GM19239 (cell line): ENCODE results near the gene CACNA1I.

Experiments used
- DNase-seq: peaks from one replicate; pipeline ENCODE4 v3.0.0; 2011; ENCODE audit warnings: low spot score; ENCODE audit not compliant: insufficient read length
- FAIRE-seq: peaks from 2 replicates; lab custom pipeline; 2011; peaks lifted over from hg19 to GRCh38; lab: Jason Lieb, UNC

CACNA1I gene

DNA sequence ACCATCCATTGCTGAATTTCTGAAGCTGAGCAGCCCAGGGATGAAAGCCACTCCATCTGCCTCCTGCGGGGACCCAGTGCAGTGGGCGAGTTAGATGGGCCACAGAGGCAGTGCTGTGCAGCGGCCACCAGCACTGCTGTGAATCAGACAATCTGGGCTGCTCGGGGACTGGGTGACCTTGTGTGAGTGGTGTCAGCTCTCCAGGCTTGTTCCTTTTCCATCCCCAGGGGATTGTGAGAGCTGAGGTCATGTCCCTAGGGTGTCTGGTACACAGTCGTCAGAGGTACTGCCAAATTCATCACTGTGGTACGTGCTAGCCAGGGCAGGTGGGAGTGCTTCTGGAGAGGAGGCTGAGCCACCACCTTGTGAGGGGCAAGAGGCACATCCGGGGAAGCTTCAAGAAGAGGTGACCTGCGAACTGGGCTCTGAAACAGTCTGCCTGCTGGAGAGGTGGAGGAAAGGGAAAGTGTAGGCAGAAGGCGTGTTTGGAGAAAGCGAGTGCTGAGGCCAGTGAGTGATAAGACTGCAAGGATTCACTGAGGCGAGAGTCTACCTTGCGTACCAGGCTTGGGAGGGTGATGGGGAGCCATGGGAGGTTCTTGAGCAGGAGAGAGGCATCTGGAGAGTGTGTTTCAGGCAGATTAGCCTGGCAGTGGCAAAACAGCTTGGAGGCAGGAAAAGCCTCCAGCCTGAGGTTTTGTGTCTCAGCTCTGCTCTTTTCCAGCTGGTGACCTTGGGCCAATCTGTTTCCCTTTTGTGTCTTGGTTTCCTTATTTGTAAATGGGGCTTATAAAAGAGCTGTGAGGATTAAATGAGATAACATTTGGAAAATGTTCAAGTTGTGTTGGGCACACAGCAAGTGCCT lies 22.7 kb downstream of the CACNA1I start:
- DNase-seq (no peak), FAIRE-seq (no peak)

DNA sequence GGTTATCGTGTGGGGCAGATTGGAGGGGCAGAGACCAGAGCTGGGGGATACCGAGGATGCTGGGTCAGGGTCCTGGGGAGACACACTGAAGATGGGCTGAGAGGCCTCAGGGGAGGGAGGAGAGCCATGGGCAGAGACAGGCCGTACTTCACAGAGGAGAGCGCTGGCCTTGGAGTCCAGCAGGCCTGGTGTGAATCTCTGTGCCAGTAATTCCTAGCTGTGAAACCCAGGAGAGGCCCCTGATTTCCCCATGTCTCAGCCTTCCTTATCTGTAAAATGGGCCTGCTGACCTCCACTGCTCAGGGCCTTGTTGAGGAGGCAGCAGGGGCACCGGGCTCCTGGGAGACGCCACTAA lies 23.4 kb downstream of the CACNA1I start:
- FAIRE-seq (no peak), DNase-seq (no peak)

DNA sequence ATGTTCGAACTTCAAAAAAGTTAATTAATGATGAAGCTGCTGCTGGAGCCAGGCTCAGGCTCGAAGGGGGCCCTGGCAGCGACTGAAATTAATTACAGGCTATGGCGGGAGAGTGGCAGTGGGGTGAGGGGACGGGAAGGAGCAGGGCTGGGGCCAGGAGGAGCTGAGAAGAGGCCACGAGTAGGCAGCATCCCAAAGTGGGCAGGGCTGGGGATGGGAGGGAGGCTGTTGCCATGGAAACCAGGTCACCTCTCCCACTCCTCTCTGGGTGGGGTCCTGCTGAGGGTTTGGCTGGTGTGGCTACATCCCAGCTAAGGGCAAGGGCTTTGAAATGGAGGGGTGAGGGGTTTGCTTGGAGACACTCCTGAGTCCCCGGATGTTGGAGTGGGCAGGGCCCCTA lies 23.9 kb downstream of the CACNA1I start:
- DNase-seq: no peak
- FAIRE-seq: no peak

DNA sequence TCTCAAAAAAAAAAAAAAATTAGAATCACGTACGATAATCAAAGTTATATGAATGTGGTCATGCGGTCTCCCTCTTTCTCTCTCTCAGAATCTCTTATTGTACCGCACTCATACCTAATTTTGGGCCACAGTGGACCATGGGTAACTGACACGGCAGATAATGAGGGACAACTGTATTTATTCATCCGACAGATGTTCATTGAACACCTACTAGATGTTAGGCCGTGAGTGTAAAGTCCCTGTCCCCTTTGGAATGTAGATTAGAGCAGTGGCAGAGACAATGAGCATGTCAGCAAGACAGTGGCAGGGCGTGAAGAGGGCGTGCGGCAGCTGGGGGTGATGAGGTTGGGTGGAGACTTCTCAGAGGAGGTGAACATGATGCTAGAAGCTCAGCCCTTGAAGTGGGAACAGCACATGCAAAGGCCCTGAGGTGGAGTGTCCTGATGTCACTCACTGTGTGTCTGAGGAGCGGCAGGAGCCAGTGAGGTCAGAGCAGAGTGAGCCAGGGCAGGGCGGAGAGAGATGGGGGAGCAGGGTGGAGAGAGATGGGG lies 25.1 kb downstream of the CACNA1I start:
- DNase-seq: no peak
- FAIRE-seq: no peak

DNA sequence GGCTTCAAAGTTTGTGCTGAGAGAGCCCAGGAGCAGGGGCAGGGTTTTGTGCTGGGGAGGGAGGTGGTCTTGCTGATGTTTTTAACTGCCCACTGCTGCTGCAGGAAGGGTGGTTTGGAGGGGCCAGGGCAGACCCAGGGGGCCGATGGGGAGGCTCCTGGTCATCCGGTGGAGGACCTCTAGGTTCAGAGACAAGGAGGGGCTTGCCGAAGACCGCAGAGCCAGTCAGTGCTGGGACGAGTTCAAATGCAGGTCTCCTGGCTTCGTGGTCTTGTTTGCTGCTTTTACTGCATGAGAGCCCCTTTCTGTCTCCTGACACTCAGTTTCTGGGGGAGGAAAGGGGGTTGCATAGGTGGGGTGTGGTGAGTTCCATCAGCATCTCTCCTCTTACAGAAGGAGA lies 26.0 kb downstream of the CACNA1I start:
- DNase-seq (no peak), FAIRE-seq (no peak)

DNA sequence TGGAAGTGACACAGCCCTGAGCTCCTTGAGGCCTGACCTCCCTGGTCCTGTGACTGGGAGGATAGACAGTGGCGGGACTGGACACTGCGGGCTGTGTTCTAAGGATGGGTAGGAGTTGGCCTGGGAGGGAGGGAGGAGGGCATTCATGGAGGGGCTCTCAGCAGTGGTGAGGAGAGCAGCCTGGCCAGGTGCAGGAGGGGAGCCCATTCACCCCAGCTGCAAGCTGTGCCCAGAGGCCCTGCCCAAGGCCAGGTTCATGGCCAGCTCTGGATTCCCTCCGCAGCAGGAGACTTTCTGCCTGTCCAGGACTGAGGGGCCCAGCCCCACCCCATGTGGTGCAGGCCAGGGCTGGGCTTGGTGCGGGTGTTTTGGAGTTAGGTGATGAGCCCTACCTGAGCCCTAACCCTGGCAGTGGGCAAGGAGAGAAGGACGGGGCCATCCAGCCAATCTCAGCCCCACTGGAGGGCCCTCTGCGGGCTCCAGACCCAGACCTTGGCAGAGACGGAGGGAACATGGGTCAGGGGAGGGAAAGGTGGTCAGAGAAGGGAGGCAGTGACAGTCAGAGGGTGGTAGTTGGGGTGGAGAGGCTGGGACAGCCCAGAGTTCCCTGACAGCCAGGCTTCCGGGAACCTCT lies 26.8 kb downstream of the CACNA1I start:
- no peak for DNase-seq
- no peak for FAIRE-seq

DNA sequence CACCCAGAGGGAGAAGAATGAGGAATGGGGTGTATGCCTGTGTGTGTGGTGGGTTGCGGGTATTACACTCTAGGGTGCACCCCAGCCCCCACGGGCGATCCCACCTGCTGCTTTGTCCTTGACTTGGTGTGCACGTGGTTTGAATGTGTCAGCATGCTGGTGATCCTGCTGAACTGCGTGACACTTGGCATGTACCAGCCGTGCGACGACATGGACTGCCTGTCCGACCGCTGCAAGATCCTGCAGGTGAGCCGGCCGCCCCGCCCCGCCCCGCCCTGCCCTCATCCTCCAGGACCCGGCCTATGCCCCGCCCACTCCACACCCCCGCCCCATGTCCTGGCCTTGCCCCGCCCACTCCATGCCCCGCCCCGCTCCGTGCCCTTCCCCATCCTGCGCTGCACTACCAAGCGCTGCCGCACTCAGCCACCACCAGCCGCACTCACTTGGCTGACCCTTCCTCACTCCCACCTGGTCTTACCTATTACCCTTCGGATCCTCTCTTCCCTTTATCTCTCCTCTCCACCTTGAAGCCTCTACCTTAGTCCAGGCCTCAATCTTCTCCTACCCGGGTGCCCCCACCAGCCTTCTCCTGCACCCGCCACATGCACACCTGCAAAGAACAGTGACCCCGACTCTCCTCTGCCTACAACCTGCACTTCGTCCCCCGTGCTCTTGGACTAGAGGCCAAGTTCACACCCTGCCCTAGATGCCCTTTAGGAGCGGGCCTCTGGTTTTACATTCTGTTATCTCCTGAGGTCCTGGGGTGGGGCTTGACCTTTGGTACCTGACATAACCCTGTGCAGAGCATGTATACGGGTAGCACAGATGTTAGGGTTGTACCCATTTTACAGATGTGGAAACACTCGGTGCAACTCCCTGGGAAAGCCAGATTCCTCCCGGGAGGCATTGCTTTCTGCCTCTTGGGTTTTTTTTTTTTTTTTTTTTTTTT lies 27.7 kb downstream of the CACNA1I start:
- no peak for FAIRE-seq
- DNase-seq: peak; percentile 39

DNA sequence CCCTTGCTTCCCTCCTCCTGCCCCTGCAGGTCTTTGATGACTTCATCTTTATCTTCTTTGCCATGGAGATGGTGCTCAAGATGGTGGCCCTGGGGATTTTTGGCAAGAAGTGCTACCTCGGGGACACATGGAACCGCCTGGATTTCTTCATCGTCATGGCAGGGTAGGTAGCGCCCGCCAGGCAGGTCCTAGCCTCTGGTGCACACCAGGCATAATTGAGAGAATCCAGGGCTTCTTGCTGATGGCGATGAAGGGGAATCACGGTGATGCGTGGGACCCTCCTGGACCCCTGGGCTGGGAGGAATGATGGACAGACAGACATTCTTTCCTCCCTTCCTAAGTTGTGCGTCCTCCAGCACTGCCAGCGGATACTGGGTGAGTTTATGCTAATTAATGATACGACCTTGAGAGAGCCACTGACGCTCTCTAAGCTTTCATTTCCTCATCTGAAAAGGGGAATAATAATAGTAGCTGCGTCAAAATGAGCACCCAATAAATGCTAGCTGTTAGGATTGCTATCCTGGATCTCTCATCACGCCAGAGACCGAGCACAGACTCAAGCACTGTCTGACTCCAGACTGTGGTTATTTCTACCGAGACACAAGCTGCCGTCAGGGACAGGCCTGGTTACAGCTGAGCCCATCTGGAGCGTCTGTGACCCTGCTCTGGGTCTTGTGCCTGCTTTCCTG lies 30.1 kb downstream of the CACNA1I start:
- DNase-seq (no peak), FAIRE-seq (no peak)

DNA sequence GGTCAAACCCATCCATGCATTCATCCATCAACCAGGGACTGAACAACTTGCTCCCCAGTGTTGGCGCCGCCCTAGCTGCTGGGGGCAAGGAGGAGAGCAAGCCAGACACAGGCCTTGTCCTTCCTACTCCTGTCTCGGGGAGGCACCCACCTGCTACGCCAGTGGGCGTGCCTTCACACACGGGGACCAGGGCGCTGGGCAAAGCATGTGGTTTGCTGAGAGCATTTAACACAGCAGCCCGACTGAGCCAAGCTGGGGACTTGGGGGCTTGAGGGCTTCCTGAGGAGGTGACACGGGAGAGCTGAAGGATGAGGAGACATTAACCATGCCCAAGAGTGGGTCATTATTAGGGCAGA lies 30.6 kb downstream of the CACNA1I start:
- DNase-seq (no peak), FAIRE-seq (no peak)

DNA sequence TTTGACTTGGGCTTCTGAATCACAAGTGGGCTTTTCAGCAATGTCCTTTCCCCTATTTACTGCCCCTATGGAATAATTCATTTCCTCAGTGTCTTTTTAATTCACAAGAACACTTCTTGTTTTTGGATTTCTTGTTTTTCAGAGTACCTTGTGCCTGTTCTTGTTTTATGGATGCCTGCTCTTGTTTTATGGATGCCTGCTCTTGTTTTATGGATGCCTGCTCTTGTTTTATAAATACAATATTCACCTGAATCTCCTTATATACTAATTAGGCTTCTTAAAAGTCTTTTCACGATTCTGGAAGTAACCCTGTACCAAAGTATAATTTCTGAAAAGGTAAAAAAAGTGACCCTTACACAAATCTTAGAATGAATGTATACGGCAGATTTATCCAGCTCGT lies 32.8 kb downstream of the CACNA1I start:
- FAIRE-seq: no peak
- DNase-seq: no peak

DNA sequence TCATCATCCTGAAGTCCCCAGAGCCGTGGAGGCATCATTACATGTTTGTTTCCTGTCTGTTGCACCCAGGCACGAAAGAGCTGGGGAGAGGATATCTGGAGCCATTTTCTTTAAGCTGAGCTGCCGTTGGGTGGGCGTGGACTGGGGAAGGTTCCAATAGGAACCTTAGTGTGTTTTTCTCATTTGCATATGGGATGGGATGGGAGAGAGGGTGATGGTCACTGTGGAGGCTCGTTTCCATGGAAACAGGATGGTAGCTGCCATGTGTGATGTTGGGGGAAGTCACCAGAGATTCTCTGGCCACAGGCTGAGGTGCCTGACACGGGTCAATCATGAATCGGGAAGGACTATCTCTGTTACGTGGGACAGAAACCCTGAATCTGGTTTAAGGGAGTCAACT lies 39.7 kb downstream of the CACNA1I start:
- FAIRE-seq (no peak), DNase-seq (no peak)

DNA sequence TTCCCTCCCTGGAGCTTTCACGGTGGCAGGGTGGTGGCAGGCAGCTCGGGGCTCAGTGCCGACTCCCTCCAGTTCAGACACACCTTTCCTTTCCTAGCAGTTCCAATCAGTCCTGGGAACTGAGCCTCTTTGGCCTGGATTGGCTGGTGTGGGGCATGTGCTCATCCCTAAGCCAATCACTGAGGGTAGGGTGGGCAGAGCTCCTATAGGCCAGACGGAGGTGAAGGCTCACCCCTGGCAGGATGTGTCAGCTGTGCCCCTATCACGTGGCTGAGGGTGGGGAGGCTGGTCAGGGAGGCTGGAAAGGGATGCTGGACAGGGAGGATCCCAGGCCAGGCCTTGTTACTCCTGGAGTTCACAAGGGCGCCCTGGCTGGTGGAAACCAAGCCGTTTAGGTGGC lies 40.2 kb downstream of the CACNA1I start:
- FAIRE-seq (no peak), DNase-seq (no peak)

DNA sequence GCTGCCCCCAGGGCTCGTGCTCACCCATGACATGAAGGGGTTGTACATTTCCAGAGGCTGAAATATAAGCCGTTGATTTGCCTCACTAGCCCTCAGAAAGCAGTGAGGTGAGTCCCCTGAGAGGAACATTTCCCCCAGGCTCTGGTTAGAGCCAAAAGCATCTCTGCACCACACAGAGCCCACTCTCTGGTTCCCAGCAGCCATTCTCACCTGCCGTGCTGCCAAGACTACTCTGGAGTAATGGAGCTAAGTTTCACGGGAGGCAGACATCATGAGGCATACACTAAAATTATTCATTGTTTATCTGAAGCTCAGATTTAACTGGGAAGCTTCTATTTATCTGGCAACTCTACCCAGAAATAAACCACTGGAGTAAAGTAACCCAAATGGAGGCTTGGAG lies 40.8 kb downstream of the CACNA1I start:
- no peak for FAIRE-seq
- no peak for DNase-seq

DNA sequence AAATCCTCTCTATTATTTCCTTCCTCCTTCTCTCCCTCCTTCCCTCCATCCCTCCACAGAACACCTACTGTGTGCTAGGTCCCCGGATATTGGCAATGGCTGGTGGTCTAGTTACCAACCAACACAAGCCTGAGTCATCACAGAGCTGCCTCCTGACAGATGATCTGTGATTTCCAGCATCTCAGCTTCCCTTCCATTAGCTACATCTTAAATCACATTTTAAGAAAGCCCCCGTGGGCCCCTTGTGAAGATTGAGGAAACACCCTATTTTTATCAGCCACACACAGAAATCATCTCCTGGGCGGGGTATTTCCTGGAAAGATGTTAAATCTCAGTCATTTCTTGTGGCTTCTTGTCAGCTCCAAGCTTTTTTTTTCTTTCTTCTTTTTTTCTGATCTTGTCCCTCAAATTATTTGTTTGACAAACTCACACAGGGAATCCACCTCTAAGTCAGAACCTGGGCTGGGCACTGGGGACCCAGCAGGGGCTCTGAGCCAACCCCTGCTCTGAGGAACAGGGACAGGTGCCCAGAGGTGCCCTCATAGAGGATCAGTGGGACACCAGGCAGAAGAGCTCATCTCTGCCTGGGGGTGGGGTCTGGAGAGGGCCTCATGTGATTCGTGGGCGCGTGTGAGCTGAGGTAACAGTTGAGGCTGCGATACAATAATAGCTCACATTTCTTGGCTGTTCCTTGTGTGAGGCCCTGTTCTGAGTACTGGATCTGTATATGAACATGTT lies 42.4 kb downstream of the CACNA1I start:
- no peak for DNase-seq
- no peak for FAIRE-seq

DNA sequence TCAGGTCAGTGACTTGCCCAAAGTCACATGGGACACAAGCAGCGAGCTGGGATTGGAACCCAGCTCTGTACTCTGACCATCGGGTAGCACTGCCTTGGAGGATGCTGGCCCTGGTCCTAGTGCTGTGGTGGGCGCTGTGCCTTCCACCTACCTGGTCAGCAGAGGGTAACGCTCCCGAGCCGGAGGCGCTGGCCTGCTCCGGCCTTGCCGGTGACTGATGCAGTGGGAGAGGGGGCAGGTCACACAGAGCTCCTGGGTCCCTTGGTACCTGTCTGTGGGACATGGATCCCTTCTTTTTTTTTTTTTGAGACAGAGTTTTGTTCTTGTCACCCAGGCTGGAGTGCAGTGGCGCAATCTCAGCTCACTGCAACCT lies 43.0 kb downstream of the CACNA1I start:
- DNase-seq (no peak), FAIRE-seq (no peak)

DNA sequence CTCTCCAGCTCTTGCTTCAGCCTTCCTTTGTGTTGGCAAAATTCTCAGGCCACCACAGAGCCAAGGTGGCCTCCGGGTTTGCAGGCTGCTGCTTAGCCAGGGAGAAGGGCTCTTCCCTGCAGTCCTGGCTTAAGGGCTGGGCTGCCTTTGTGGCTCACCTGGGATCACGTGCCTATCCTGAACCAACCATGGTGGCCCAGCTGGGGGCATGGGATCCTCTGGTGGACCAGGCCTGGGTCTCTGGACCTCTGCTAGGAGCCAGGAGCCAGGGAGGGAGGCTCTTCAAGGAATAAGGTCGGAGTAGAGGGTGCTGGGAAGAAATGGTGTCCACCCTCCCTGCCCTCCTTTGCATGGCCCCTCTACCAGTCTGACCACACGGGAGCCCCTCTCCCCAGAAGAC lies 43.9 kb downstream of the CACNA1I start:
- no peak for DNase-seq
- no peak for FAIRE-seq

DNA sequence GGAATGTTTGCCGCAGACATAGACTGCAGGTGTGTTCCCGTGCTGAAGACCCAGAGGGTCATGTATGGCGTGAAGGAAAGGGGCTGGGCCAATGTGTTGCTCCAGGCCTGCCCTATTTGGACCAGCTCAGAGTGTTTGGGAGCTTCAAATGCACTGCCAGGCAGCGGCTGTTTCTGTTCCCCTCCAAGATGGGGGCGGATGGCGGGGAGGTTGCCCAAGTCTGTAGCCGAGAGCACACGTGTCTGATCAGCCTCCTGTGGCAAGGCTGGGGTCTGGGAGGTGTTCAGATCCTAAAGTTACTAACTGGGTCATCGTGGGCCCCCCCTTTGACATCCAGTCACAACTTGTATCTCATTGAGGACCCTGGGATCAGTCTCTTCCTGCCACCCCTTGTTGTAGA lies 45.5 kb downstream of the CACNA1I start:
- FAIRE-seq (no peak), DNase-seq (no peak)

DNA sequence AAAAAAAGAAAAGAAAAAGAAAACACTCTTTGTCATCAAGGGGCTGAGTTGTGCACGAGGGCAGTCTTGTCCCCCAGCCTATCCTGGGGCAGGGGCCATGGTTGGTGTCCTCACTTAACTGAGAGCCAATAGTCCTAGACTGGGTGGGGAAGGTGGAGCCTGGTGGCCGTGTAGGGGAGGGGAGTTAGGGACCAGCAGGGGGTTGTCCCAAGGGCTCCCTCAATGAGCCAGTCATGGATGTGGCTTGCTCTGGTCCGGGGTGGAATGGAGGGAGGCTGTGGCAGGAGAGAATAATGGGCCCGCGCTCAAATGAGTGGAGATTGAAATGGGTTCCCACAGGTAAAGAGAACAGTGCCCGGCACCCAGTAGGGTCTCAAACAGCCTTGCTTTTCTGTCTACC lies 46.2 kb downstream of the CACNA1I start:
- no peak for FAIRE-seq

DNA sequence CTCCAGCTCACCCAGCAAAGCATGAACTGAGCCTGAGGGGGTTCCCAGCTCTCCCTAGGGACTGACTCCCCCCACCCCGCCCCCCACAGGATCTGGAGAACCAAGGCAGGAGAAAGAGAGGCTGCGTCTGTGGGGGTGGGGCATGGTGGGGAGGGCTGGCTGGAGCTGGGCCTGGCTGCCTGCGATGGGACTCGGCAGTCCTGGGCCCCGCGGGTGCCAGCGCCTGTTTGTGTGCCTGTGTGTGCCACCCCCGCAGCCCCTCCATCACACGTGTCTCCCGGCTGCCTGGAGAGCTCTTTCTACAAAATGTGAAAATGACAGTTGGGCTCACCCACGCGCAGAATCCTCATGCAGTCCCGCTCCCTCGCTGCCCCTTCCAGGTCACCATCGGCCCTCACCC lies 46.8 kb downstream of the CACNA1I start:
- DNase-seq (no peak), FAIRE-seq (no peak)

More for the DNA sequence above, 46.2 kb downstream of the CACNA1I start:
- DNase-seq: no peak
